Upper lobe of left lung (tissue), 4 donors: Measurements from ENCODE around the gene SORBS1.
A peak's percentile ranks its signal among the peaks of the same experiment; 100 is the strongest.

Experiments used
- CTCF ChIP-seq, 6 experiments: fragments of 450-650 bp in 4 of 6; fragments of 200-600 bp in 2 of 6; sonication (generic) in 2 of 6; IDR thresholded peaks; one replicate each; pipeline ENCODE4 v1.5.1; 2016 to 2019; ENCODE audit warnings: antibody characterized with exemption in 6 of 6
- EP300 ChIP-seq, 4 donors: sonication (generic); formaldehyde crosslinking; IDR thresholded peaks; one replicate each; pipeline ENCODE4 v1.5.1; 2017; ENCODE audit warnings: antibody characterized with exemption in 4 of 4, control low read depth in 2 of 4
- POLR2A ChIP-seq, 4 donors: fragments of 450-650 bp; IDR thresholded peaks; one replicate each; pipeline ENCODE4 v1.5.1; 2016 to 2017; ENCODE audit warnings: antibody characterized with exemption in 4 of 4, mild to moderate bottlenecking in 2 of 4
- POLR2AphosphoS5 ChIP-seq, 2 donors: sonication (generic); formaldehyde crosslinking; IDR thresholded peaks; one replicate each; pipeline ENCODE4 v1.5.1; 2017; ENCODE audit warnings: antibody characterized with exemption in 2 of 2

GRCh38 chr10:95500649-95501048, 60.5 kb downstream of the SORBS1 start:
- TF ChIP-seq POLR2AphosphoS5 (IDR thresholded peaks at IDR 0.05) (peak in 1 of 2 donors; percentile 8), POLR2A (IDR thresholded peaks at IDR 0.05) (no peak), CTCF (IDR thresholded peaks at IDR 0.05) (no peak), EP300 (IDR thresholded peaks at IDR 0.05) (no peak)
